Upper lobe of left lung (tissue), 4 donors: ENCODE results near the gene RNH1.

Experiments used
- POLR2AphosphoS5 ChIP-seq, 2 donors: sonication (generic); formaldehyde crosslinking; IDR thresholded peaks; one replicate each; pipeline ENCODE4 v1.5.1; 2017; ENCODE audit warnings: antibody characterized with exemption in 2 of 2
- TF ChIP-seq, protein P1 (sequence below), 6 experiments: fragments of 450-650 bp in 4 of 6; fragments of 200-600 bp in 2 of 6; sonication (generic) in 2 of 6; IDR thresholded peaks; one replicate each; pipeline ENCODE4 v1.5.1; 2016 to 2019; ENCODE audit warnings: antibody characterized with exemption in 6 of 6

DNA sequence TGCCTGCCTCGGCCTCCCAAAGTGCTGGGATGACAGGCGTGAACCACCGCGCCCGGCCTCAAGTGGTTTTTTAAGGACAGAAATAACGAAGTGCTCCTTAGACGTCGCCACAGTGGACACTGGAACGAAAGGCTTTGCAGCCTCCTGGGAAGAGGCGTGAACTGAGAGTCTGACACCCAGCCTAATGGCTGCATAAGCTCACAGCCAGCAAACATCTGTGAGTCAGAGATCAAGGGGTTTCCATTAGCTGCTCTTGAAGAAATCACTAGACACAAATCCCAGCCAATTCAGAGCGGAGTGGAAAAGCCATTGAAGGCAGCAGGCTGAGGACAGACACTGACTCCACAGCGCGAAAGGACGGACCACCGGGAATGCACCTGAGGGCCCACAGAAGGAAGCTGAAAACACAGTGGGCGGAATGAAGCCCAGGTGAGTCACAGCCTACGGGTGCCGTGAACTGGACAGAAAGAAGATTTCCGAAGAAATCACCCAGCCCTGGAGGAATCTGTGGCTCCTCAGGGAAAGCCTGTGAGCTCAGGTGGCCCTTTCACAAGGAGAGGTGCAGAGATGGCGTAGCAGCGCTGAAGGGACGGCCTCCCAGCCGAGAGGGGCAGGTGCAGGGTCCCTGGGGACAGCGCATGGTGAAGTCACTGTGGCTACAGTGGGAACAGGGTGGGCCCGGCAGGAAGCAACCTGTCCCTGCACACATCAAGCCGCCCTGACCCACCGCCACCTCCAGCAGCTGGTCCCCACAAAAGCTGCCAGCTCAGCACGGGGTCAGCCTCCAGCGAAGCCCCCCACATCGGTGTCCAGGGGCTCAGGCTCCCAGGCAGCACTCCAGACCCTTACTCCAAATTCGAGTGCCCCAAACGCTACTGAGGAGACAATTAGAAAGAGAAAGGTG is 41.9 kb upstream of the RNH1 start:
- TF ChIP-seq POLR2AphosphoS5 (IDR thresholded peaks at IDR 0.05) = no peak
- TF ChIP-seq, protein P1, sequence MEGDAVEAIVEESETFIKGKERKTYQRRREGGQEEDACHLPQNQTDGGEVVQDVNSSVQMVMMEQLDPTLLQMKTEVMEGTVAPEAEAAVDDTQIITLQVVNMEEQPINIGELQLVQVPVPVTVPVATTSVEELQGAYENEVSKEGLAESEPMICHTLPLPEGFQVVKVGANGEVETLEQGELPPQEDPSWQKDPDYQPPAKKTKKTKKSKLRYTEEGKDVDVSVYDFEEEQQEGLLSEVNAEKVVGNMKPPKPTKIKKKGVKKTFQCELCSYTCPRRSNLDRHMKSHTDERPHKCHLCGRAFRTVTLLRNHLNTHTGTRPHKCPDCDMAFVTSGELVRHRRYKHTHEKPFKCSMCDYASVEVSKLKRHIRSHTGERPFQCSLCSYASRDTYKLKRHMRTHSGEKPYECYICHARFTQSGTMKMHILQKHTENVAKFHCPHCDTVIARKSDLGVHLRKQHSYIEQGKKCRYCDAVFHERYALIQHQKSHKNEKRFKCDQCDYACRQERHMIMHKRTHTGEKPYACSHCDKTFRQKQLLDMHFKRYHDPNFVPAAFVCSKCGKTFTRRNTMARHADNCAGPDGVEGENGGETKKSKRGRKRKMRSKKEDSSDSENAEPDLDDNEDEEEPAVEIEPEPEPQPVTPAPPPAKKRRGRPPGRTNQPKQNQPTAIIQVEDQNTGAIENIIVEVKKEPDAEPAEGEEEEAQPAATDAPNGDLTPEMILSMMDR (IDR thresholded peaks at IDR 0.05) = no peak
